K562 (cell line): ENCODE measurements around the gene SLC37A4. TPM values are rescaled to one million over a fixed set of nuclear protein-coding genes. Genes with fewer than 3 reads are reported as not detected.

Source experiments
- CBFA2T2 ChIP-seq: fragments of 450-650 bp; conservative IDR thresholded peaks from 2 replicates; pipeline ENCODE4 v1.6.1; 2017; ENCODE audit warnings: mild to moderate bottlenecking
- CEBPG ChIP-seq, 3 experiments: fragments of 200-800 bp in 1 of 3; sonication (Bioruptor generic) in 1 of 3; sonication (generic) in 1 of 3; formaldehyde crosslinking in 1 of 3; IDR thresholded peaks in 2 of 3; conservative IDR thresholded peaks in 1 of 3; 2 replicates each; pipeline versions ENCODE4 v1.6.1 to v1.8.0; 2016 to 2022; ENCODE audit warnings: missing compliant biosample characterization in 2 of 3, missing genetic modification characterization in 2 of 3, mild to moderate bottlenecking in 1 of 3, missing genetic modification reagents in 1 of 3
- DACH1 ChIP-seq: fragments of 450-650 bp; IDR thresholded peaks from 2 replicates; pipeline ENCODE4 v1.6.1; 2018; ENCODE audit not compliant: partially characterized antibody
- E2F1 ChIP-seq: sonication (generic); formaldehyde crosslinking; IDR thresholded peaks from 2 replicates; pipeline ENCODE4 v1.8.1; 2023; ENCODE audit warnings: mild to moderate bottlenecking, missing genetic modification reagents, moderate library complexity
- GATAD2B ChIP-seq: fragments of 450-650 bp; IDR thresholded peaks from 2 replicates; pipeline ENCODE4 v1.6.1; 2017; ENCODE audit warnings: mild to moderate bottlenecking, borderline replicate concordance
- GTF2A2 ChIP-seq: IDR thresholded peaks from 2 replicates; pipeline ENCODE4 v1.6.1; 2016; ENCODE audit warnings: mild to moderate bottlenecking, missing genetic modification characterization, missing compliant biosample characterization
- KLF10 ChIP-seq: fragments of 250-450 bp; sonication (Bioruptor Pico); IDR thresholded peaks from 2 replicates; pipeline ENCODE4 v1.6.1; 2021; ENCODE audit warnings: matching md5 sums
- MYC ChIP-seq, 2 experiments: fragments of 250-450 bp in 1 of 2; sonication (Bioruptor Pico) in 1 of 2; IDR thresholded peaks; 2 replicates each; pipeline versions ENCODE4 v1.5.1 to v1.6.1; 2012 to 2021; ENCODE audit warnings: low read depth in 2 of 2, borderline replicate concordance in 1 of 2, improper control_type of control experiment in 1 of 2, low read length in 1 of 2, mild to moderate bottlenecking in 1 of 2, moderate library complexity in 1 of 2
- SRSF9 ChIP-seq: fragments of 200-400 bp; formaldehyde crosslinking; IDR thresholded peaks from 2 replicates; pipeline ENCODE4 v1.6.1; 2017; ENCODE audit warnings: low read depth, low read length, borderline replicate concordance
- ZHX1 ChIP-seq: fragments of 150-350 bp; conservative IDR thresholded peaks from 2 replicates; pipeline ENCODE4 v1.6.1; 2014; ENCODE audit warnings: low read length
- ZNF707 ChIP-seq: fragments of 250-450 bp; sonication (Bioruptor Pico); conservative IDR thresholded peaks from 2 replicates; pipeline ENCODE4 v1.8.0; 2022; ENCODE audit warnings: inconsistent platforms, mild to moderate bottlenecking, moderate library complexity
- polyA plus RNA-seq, 8 experiments: library from polyadenylated mRNA; depleted of rRNA in 4 of 8; stranded (reverse) in 5 of 8; unstranded in 3 of 8; fragments of >200 nt; fragmentation: Nextera tagmentation in 2 of 8; fragmentation: Illumina TruSeq in 1 of 8; extraction: Ambion mirVana in 2 of 8; extraction: Trizol in 1 of 8; gene quantifications; 2 replicates each; pipeline versions ENCODE4 v1.2.1 to v1.2.3, GENCODE V29; 2011 to 2014; ENCODE audit warnings: inconsistent platforms in 1 of 8, missing spikeins in 1 of 8
- total RNA-seq, 7 experiments: library from RNA; depleted of rRNA in 6 of 7; stranded (reverse); fragments of >200 nt in 6 of 7; fragmentation: Illumina TruSeq in 2 of 7; extraction: Trizol in 2 of 7; gene quantifications; 2 replicates each; pipeline versions ENCODE4 v1.2.1 to v1.2.3, GENCODE V29; 2011 to 2021; ENCODE audit warnings: low replicate concordance in 1 of 7
- TF ChIP-seq, protein P1 (sequence below): sonication (generic); formaldehyde crosslinking; IDR thresholded peaks from 2 replicates; pipeline ENCODE4 v1.8.0; 2022; ENCODE audit warnings: mild to moderate bottlenecking, missing genetic modification reagents
- TF ChIP-seq, protein P2 (sequence below): sonication (generic); formaldehyde crosslinking; IDR thresholded peaks from 2 replicates; pipeline ENCODE4 v1.8.1; 2023; ENCODE audit warnings: mild to moderate bottlenecking, missing genetic modification reagents
- TF ChIP-seq, protein P3 (sequence below): fragments of 450-650 bp; IDR thresholded peaks from 2 replicates; pipeline ENCODE4 v1.6.1; 2017; ENCODE audit warnings: antibody characterized with exemption
- TF ChIP-seq, protein P4 (sequence below): fragments of 450-650 bp; conservative IDR thresholded peaks from 2 replicates; pipeline ENCODE4 v1.6.1; 2016; ENCODE audit warnings: missing genetic modification characterization, low read depth, mild to moderate bottlenecking, control low read depth, missing compliant biosample characterization

SLC37A4 gene
- total and polyA plus RNA-seq, 9 of the 15 experiments (the other 6 are each of a cell fraction or from before 2014, with no cell fraction given) = 24.7 to 73.9 (median 40.7) TPM

DNA sequence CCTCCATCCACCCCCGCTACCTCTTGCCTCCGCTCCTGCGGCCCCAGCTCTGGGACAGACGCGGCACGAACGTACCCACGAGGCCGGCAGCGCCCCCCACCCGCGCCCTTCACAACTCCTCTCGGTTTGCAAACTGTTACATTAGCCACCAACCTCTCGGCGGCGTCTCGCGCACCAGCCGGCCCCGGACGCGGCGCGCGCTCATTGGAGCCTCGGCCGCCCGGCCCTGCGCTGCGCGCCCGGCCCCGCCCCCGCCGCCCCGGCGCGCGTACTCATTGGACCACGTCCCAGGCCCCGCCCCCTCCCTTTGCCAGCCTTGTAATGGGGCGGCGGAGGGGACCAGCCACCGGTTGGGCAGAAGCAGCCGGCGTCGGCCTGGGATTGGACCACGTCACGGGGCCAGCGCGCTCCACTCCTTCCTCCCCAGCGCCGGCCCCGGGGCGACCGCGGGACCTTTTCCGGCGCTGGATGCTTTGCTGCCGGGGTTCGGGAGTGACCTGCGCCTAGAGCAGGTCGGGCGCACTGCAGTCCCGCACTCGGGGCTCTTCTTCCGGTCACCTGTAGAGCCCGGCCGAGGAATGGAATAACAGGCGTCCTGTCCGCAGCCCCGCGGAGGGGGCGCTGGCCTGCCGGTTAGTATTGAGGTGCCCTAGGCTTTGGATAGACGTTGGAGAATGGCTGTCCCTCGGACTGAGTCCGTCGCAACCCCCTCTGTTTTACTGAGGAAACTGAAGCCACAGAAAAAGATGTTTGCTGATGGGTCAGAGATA lies 26.5 kb upstream of the SLC37A4 start, which contains the start of gene HYOU1 (continued):
- TF ChIP-seq GTF2A2 (tag) (no peak), CBFA2T2 (no peak), ZNF707 (CRISPR knock-in tag) (no peak), MYC (IDR thresholded peaks at IDR 0.05; ENCODE audit: low read depth, low read length) (peak; percentile 95), MYC (CRISPR knock-in tag; IDR thresholded peaks at IDR 0.05; ENCODE audit: borderline replicate concordance, low read depth) (no peak; the same call in 1 of the 2 replicates), DACH1 (no peak), E2F1 (CRISPR knock-in tag) (no peak), KLF10 (no peak), ZHX1 (no peak), GATAD2B (no peak), CEBPG (CRISPR knock-in tag; IDR thresholded peaks at IDR 0.05) (peak; percentile 81), CEBPG (tag; conservative IDR thresholded peaks at IDR 0.05 in 1 of 2, IDR thresholded peaks at IDR 0.05 in 1 of 2) (no peak), SRSF9 (no peak)
- TF ChIP-seq, protein P1, sequence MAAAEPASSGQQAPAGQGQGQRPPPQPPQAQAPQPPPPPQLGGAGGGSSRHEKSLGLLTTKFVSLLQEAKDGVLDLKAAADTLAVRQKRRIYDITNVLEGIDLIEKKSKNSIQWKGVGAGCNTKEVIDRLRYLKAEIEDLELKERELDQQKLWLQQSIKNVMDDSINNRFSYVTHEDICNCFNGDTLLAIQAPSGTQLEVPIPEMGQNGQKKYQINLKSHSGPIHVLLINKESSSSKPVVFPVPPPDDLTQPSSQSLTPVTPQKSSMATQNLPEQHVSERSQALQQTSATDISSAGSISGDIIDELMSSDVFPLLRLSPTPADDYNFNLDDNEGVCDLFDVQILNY (CRISPR knock-in tag) = no peak
- TF ChIP-seq, protein P2, sequence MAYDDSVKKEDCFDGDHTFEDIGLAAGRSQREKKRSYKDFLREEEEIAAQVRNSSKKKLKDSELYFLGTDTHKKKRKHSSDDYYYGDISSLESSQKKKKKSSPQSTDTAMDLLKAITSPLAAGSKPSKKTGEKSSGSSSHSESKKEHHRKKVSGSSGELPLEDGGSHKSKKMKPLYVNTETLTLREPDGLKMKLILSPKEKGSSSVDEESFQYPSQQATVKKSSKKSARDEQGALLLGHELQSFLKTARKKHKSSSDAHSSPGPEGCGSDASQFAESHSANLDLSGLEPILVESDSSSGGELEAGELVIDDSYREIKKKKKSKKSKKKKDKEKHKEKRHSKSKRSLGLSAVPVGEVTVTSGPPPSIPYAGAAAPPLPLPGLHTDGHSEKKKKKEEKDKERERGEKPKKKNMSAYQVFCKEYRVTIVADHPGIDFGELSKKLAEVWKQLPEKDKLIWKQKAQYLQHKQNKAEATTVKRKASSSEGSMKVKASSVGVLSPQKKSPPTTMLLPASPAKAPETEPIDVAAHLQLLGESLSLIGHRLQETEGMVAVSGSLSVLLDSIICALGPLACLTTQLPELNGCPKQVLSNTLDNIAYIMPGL (CRISPR knock-in tag) = no peak
- TF ChIP-seq, protein P3, sequence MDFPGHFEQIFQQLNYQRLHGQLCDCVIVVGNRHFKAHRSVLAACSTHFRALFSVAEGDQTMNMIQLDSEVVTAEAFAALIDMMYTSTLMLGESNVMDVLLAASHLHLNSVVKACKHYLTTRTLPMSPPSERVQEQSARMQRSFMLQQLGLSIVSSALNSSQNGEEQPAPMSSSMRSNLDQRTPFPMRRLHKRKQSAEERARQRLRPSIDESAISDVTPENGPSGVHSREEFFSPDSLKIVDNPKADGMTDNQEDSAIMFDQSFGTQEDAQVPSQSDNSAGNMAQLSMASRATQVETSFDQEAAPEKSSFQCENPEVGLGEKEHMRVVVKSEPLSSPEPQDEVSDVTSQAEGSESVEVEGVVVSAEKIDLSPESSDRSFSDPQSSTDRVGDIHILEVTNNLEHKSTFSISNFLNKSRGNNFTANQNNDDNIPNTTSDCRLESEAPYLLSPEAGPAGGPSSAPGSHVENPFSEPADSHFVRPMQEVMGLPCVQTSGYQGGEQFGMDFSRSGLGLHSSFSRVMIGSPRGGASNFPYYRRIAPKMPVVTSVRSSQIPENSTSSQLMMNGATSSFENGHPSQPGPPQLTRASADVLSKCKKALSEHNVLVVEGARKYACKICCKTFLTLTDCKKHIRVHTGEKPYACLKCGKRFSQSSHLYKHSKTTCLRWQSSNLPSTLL = no peak
- TF ChIP-seq, protein P4, sequence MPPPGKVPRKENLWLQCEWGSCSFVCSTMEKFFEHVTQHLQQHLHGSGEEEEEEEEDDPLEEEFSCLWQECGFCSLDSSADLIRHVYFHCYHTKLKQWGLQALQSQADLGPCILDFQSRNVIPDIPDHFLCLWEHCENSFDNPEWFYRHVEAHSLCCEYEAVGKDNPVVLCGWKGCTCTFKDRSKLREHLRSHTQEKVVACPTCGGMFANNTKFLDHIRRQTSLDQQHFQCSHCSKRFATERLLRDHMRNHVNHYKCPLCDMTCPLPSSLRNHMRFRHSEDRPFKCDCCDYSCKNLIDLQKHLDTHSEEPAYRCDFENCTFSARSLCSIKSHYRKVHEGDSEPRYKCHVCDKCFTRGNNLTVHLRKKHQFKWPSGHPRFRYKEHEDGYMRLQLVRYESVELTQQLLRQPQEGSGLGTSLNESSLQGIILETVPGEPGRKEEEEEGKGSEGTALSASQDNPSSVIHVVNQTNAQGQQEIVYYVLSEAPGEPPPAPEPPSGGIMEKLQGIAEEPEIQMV (tag) = no peak
